GM21576 (cell line): ENCODE data around the gene ADGRD1.
"Not testable (repeated sequence)": the region's sequence is repeated elsewhere in the genome, so short reads cannot be mapped to it uniquely, and the experiment has no call there.

Source experiments
- ATAC-seq: cut with Tn5 transposase; IDR thresholded peaks from one replicate; pipeline ENCODE4 v1.9.1; 2021; ENCODE audit warnings: mild to moderate bottlenecking, moderate library complexity; ENCODE audit not compliant: unreplicated experiment

Gene ADGRD1

GRCh38 chr12:130983328-130984017 lies 29.8 kb downstream of the ADGRD1 start:
- no peak for ATAC-seq

- no peak for ATAC-seq
These were observed 30.7 kb downstream of the ADGRD1 start for GRCh38 chr12:130984183-130985058.

GRCh38 chr12:130987151-130987931 lies 33.6 kb downstream of the ADGRD1 start:
- ATAC-seq = no peak

- no peak for ATAC-seq
These were observed 34.6 kb downstream of the ADGRD1 start for GRCh38 chr12:130988261-130988660.

- ATAC-seq = no peak
These were observed 35.0 kb downstream of the ADGRD1 start for GRCh38 chr12:130988751-130989150.

GRCh38 chr12:130989391-130989790 lies 35.7 kb downstream of the ADGRD1 start:
- ATAC-seq = no peak

GRCh38 chr12:130990034-130990433 lies 36.3 kb downstream of the ADGRD1 start:
- no peak for ATAC-seq

GRCh38 chr12:130992448-130992847 lies 38.7 kb downstream of the ADGRD1 start:
- no peak for ATAC-seq

- ATAC-seq = no peak
These were observed 39.4 kb downstream of the ADGRD1 start for GRCh38 chr12:130992979-130993538.

- ATAC-seq = no peak
These were observed 40.3 kb downstream of the ADGRD1 start for GRCh38 chr12:130993759-130994670.

- no peak for ATAC-seq
These were observed 41.2 kb downstream of the ADGRD1 start for GRCh38 chr12:130994821-130995375.

GRCh38 chr12:130995386-130995969 lies 41.8 kb downstream of the ADGRD1 start:
- ATAC-seq = not testable (repeated sequence)

GRCh38 chr12:130998136-130998535 lies 44.4 kb downstream of the ADGRD1 start:
- ATAC-seq = no peak

GRCh38 chr12:131000000-131000486 lies 46.3 kb downstream of the ADGRD1 start:
- ATAC-seq = no peak

- ATAC-seq = no peak
These were observed 47.8 kb downstream of the ADGRD1 start for GRCh38 chr12:131001493-131001892.

GRCh38 chr12:131002216-131002631 lies 48.5 kb downstream of the ADGRD1 start:
- ATAC-seq = peak; percentile 93

- ATAC-seq = no peak
These were observed 49.5 kb downstream of the ADGRD1 start for GRCh38 chr12:131003036-131003715.

- ATAC-seq = no peak
These were observed 50.0 kb downstream of the ADGRD1 start for GRCh38 chr12:131003716-131004045.

GRCh38 chr12:131004166-131004565 lies 50.5 kb downstream of the ADGRD1 start:
- ATAC-seq = no peak
